Measurements from ENCODE around the gene JMJD6.

JMJD6 gene

GRCh38 chr17:76707985-76708807 is 18.2 kb downstream of the JMJD6 start:
- no peak overlapping the region for H3K4me3 ChIP-seq (ENCODE audit: control insufficient read depth, low read depth, low read length)
- no peak for DNase-seq (ENCODE audit: low read depth)
- peak; percentile 11 for TF ChIP-seq CTCF (IDR thresholded peaks at IDR 0.05; ENCODE audit: control insufficient read depth, insufficient read depth, low read depth, low read length, missing control alignments)

- H3K4me3 ChIP-seq (ENCODE audit: control insufficient read depth, low read depth, low read length), result no peak overlapping the region
- DNase-seq (ENCODE audit: low read depth), result no peak
- TF ChIP-seq CTCF (IDR thresholded peaks at IDR 0.05; ENCODE audit: control insufficient read depth, insufficient read depth, low read depth, low read length, missing control alignments), result no peak
Observed at GRCh38 chr17:76706817-76707216, 19.6 kb downstream of the JMJD6 start.

- TF ChIP-seq CTCF (IDR thresholded peaks at IDR 0.05; ENCODE audit: control insufficient read depth, insufficient read depth, low read depth, low read length, missing control alignments), result no peak
- no peak overlapping the region for H3K4me3 ChIP-seq (ENCODE audit: control insufficient read depth, low read depth, low read length)
- DNase-seq (ENCODE audit: low read depth), result no peak
Observed at GRCh38 chr17:76704805-76705204, 21.6 kb downstream of the JMJD6 start.

GRCh38 chr17:76702941-76703637 is 23.3 kb downstream of the JMJD6 start:
- no peak for TF ChIP-seq CTCF (IDR thresholded peaks at IDR 0.05; ENCODE audit: control insufficient read depth, insufficient read depth, low read depth, low read length, missing control alignments)
- H3K4me3 ChIP-seq (ENCODE audit: control insufficient read depth, low read depth, low read length), result no peak overlapping the region
- no peak for DNase-seq (ENCODE audit: low read depth)

GRCh38 chr17:76702076-76702475 is 24.3 kb downstream of the JMJD6 start:
- no peak for DNase-seq (ENCODE audit: low read depth)
- TF ChIP-seq CTCF (IDR thresholded peaks at IDR 0.05; ENCODE audit: control insufficient read depth, insufficient read depth, low read depth, low read length, missing control alignments), result no peak
- H3K4me3 ChIP-seq (ENCODE audit: control insufficient read depth, low read depth, low read length), result no peak overlapping the region

- DNase-seq (ENCODE audit: low read depth), result no peak
- TF ChIP-seq CTCF (IDR thresholded peaks at IDR 0.05; ENCODE audit: control insufficient read depth, insufficient read depth, low read depth, low read length, missing control alignments), result no peak
- no peak overlapping the region for H3K4me3 ChIP-seq (ENCODE audit: control insufficient read depth, low read depth, low read length)
Observed at GRCh38 chr17:76701471-76701967, 24.9 kb downstream of the JMJD6 start.

Measured in AG09309 (cell line).